GM15510 (cell line): ENCODE results near the gene ZNF415.

Experiments
- POLR2A ChIP-seq: IDR thresholded peaks from 3 replicates; pipeline ENCODE4 v1.6.1; 2011; ENCODE audit warnings: borderline replicate concordance; ENCODE audit not compliant: insufficient read length; ENCODE audit errors: extremely low read depth

The ZNF415 gene

GRCh38 chr19:53132141-53132991 lies at the start of gene ZNF415:
TSS of gene ZNF415 (minus strand) at chr19:53132910. CDS start at chr19:53122676, 10,234 bp downstream.
- TF ChIP-seq POLR2A: no peak

GRCh38 chr19:53182202-53182601 lies 49.5 kb upstream of the ZNF415 start:
- no peak for TF ChIP-seq POLR2A

- no peak for TF ChIP-seq POLR2A
These were observed 45.3 kb upstream of the ZNF415 start for GRCh38 chr19:53177986-53178385.

GRCh38 chr19:53172889-53173288 lies 40.2 kb upstream of the ZNF415 start:
- TF ChIP-seq POLR2A: no peak

- no peak for TF ChIP-seq POLR2A
These were observed 33.0 kb upstream of the ZNF415 start for GRCh38 chr19:53165691-53166091.

GRCh38 chr19:53161123-53161522 lies 28.4 kb upstream of the ZNF415 start:
- TF ChIP-seq POLR2A: no peak

GRCh38 chr19:53160350-53160749 lies 27.6 kb upstream of the ZNF415 start:
- TF ChIP-seq POLR2A: no peak

- no peak for TF ChIP-seq POLR2A
These were observed 25.5 kb upstream of the ZNF415 start for GRCh38 chr19:53158119-53158656.

GRCh38 chr19:53157626-53158025 lies 24.9 kb upstream of the ZNF415 start:
- TF ChIP-seq POLR2A: no peak

GRCh38 chr19:53156850-53157249 lies 24.1 kb upstream of the ZNF415 start:
- TF ChIP-seq POLR2A: no peak

- no peak for TF ChIP-seq POLR2A
These were observed 14.9 kb upstream of the ZNF415 start for GRCh38 chr19:53147645-53148044.

- TF ChIP-seq POLR2A: no peak
These were observed 7.6 kb upstream of the ZNF415 start for GRCh38 chr19:53140351-53140750.

GRCh38 chr19:53136432-53136831 lies 3.7 kb upstream of the ZNF415 start:
- TF ChIP-seq POLR2A: no peak

- no peak for TF ChIP-seq POLR2A
These were observed 983 bp downstream of the ZNF415 start for GRCh38 chr19:53131727-53132126.

- TF ChIP-seq POLR2A: no peak
These were observed 1.6 kb downstream of the ZNF415 start for GRCh38 chr19:53131085-53131590.

GRCh38 chr19:53130506-53130905 lies 2.2 kb downstream of the ZNF415 start:
- no peak for TF ChIP-seq POLR2A
